ENCODE results near the gene MRPL9.

MRPL9 gene

DNA sequence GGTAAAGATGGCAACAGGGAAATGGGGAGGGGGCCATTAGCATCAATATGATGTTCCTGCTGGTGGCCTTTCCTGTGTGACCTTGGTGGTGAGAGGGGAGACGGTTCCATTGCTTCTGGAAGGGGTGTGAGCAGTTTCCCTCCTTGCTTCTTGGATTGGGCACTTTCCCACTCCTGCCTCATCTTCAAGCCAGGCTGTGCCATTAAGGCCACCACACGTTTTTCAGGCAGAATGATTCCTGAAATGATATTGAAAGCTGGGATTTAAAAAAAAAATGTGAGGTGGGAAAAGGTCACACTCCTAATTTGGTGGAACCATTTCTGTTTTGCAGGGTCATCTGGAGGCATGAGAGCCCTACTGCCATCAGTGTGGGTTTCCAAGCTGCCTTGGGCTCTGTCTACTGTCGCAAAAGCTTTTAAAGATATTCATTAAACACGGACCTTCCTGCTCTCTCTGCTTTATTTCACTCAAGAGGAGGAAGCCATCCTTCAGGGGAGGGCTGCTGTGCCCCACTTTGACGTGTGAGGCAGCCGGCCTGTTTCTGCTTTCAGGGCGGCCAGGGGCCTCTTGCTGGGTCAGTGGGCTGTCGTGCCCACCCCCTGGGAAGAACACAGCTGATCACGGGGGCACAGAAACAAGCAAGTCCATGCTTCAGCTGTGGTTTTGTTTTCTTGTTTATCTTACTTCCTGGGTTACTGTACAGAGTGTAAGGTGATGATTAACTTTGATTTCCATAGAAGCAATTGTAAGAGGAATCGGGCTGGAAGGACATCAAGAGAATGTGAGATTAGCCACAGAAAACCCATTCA lies 33.9 kb downstream of the MRPL9 start:
- Histone ChIP-seq H3K36me3 (ENCODE audit: control insufficient read depth, insufficient read depth, low read length) (no peaks in the 10 kb centered on the region), H3K27ac (ENCODE audit: low read depth, low read length, severe bottlenecking) (no peak overlapping the region), H3K4me3 (ENCODE audit: extremely low read depth, insufficient read depth, low read length, poor library complexity, severe bottlenecking) (no peak overlapping the region), H3K9me3 (ENCODE audit: control insufficient read depth, low read length) (no peaks in the 10 kb centered on the region), H3K4me1 (ENCODE audit: control insufficient read depth, insufficient read depth, low read length, poor library complexity, severe bottlenecking) (peaks cover 13% of the 10 kb centered on the region)
- 74 to 75% methylated on average over 8 to 10 of the region's 10 CpGs for WGBS, 2 experiments (ENCODE audit: insufficient coverage in 2 of 2)

DNA sequence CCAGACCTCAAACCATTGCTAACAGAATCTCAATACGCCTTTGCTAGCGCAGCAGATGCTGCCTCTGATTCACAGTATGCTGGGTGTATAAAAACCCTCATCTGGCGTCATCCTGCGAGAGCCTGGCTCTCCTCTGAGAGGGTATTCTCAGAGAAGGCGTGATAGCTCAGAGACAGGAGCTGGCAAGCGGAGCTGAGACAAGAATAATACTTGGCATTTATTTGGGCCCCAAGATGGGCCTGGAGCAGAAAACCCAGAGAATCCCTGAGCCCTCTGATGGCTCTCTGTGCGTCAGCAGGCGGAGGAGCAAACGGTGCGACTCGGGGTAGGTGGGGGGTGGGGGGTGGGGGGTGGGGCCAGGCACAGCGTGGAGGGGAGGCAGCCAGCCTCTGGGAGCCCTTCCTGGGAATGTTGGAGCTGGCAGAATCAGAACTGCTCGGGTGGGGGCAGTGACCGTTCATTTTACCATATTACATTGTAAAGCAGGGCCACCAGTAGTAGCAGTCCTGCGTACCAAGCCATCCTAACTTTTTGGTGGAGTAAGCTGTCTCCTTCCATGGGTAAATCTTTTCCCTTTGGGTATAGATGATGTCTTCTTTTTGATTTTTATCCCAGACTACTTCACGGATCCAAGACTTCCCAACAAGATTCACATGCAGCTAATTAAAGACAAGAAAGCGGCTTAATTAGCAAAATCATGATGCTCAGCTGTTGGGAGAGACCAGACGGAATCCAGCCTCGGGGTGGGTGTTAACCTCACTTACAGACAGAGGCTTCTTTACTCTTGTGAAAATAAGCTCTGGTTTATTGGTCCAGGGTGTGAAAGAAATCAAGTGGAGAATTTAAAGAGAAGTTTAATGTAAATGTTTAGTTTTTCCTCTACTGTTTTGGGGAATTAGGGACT lies 34.9 kb downstream of the MRPL9 start:
- Histone ChIP-seq H3K4me3 (ENCODE audit: extremely low read depth, insufficient read depth, low read length, poor library complexity, severe bottlenecking) (no peak overlapping the region), H3K36me3 (ENCODE audit: control insufficient read depth, insufficient read depth, low read length) (no peaks in the 10 kb centered on the region), H3K27ac (ENCODE audit: low read depth, low read length, severe bottlenecking) (no peak overlapping the region), H3K4me1 (ENCODE audit: control insufficient read depth, insufficient read depth, low read length, poor library complexity, severe bottlenecking) (peaks cover 13% of the 10 kb centered on the region), H3K9me3 (ENCODE audit: control insufficient read depth, low read length) (no peaks in the 10 kb centered on the region)
- 39 to 42% methylated on average over 12 to 16 of the region's 19 CpGs for WGBS, 2 experiments (ENCODE audit: insufficient coverage in 2 of 2)

DNA sequence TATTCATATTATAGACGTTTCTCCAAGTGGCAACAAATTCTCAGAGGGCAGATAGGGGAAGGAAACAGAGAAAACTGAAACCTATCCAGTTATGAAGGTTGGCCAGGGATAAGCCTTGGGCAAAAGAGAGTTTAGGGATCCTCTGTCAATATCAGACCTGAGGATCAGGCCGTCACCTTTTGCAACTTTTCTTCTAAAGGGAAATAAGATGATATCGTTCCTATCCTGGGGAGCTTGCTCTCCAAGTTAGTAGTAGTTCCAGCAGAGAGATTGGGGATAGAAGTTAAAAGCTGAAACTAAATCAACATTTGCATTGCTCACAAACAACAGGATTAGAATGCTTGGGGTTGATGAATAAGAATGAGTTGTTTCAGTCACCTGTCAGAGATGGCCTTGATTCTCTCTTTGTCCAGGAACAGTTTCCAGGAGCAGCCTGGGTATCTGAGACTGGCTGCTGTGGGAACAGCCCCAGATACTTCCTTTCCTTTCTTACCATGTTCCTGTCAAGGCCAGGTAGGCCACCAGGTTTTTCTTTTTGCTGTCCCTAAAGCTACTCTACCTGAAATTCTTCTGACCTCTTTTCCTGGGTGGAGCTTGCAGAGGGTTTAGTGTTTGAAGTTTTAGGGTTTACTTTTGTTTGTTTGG lies 39.4 kb downstream of the MRPL9 start:
- WGBS, 2 experiments (ENCODE audit: insufficient coverage in 2 of 2) = 71 to 100% methylated on average over 1 of the region's 3 CpGs

DNA sequence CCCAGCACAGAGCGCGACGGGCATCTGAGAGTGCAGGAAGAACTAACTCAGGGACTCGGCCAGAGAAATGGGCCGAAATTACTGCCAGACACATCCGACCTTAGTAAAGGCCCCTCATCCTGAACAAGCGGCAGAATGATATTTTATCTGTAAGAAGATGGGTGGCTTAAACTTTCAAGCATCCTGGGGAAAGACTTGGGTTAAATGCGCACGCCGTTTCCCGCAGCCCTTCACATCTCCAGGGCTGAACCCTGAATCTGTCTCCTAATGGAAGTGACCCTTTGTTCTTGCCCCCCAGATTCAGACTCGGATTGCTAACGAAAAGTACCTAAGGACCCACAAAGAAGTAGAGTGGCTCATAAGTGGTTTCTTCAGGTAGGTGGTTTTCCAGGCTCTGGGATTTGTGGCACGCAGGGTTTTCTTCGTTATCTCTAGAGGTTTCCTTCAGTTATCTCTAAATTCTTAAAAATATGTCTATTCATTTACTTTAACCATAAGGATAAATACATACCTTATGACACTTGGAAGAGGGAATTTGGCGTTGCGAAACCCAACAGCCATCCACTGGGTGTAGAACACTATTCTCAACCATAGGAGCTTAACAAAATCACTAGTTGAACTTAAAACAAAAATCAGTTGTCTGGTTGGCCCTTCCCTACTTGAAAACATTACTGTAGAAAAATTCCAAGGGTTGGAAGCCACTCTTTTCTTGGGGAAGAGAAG lies 41.3 kb downstream of the MRPL9 start:
- Histone ChIP-seq H3K36me3 (ENCODE audit: control insufficient read depth, insufficient read depth, low read length) (no peaks in the 10 kb centered on the region), H3K27ac (ENCODE audit: low read depth, low read length, severe bottlenecking) (no peak overlapping the region), H3K9me3 (ENCODE audit: control insufficient read depth, low read length) (no peaks in the 10 kb centered on the region), H3K4me1 (ENCODE audit: control insufficient read depth, insufficient read depth, low read length, poor library complexity, severe bottlenecking) (peaks cover 4% of the 10 kb centered on the region), H3K4me3 (ENCODE audit: extremely low read depth, insufficient read depth, low read length, poor library complexity, severe bottlenecking) (peak overlapping the region; percentile 27)
- WGBS, 2 experiments (ENCODE audit: insufficient coverage in 2 of 2) = 17 to 22% methylated on average over 9 to 13 of the region's 17 CpGs

More for the DNA sequence above, 39.4 kb downstream of the MRPL9 start:
- H3K27ac ChIP-seq (ENCODE audit: low read depth, low read length, severe bottlenecking) = no peak overlapping the region
- H3K4me1 ChIP-seq (ENCODE audit: control insufficient read depth, insufficient read depth, low read length, poor library complexity, severe bottlenecking) = peaks cover 13% of the 10 kb centered on the region
- H3K9me3 ChIP-seq (ENCODE audit: control insufficient read depth, low read length) = no peaks in the 10 kb centered on the region
- no peaks in the 10 kb centered on the region for H3K36me3 ChIP-seq (ENCODE audit: control insufficient read depth, insufficient read depth, low read length)
- no peak overlapping the region for H3K4me3 ChIP-seq (ENCODE audit: extremely low read depth, insufficient read depth, low read length, poor library complexity, severe bottlenecking)

DNA sequence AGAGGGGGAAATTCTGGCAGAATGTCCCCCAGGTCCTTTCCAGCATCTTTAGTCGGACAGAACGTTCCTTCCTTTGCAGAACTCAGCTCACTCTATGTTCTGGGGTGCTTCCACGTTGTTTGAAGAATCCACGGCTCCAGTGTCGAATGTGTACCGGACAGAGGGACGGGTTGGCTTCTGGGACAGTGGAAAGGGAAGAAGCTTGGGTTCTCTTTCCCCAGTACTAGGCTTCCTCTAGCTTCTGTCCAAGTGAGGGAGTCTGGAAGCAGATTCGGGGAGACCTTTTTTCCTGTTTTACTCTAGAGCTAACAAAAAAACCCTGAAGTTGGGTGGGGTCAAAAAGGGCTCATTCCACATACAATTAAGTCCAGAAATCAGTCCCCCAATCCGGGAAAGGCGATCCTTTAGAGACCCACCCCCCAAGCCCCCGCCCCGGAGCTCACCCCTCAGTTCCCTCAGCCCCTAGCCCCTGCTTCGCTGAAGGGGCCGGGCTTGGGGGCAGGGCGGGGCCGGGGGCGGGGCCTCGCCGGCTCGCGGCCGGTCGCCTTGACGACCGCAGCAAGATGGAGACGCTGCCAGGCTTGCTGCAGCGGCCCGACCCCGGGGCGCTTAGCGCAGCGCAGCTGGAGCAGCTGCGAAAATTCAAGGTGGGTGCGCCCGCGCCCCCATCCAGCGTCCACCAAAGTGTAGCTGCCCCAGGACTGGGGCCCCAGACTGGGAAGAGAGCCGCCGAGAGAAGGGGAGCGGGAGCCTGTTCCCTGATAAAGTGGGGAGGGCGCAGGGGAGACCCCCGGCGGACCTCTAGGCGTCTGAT lies 42.1 kb downstream of the MRPL9 start, which contains the start of gene RIIAD1:
RIIAD1 (plus strand) TSS at position 549 of the 814 bp plus-strand sequence; CDS start at position 564, 15 bp downstream.
- peak within 1 kb of the TSS; percentile 27 for H3K4me3 ChIP-seq (ENCODE audit: extremely low read depth, insufficient read depth, low read length, poor library complexity, severe bottlenecking)
- H3K4me1 ChIP-seq (ENCODE audit: control insufficient read depth, insufficient read depth, low read length, poor library complexity, severe bottlenecking) = peaks cover 4% of the 10 kb centered on the region
- no peaks in the 10 kb centered on the region for H3K9me3 ChIP-seq (ENCODE audit: control insufficient read depth, low read length)
- 1 to 6% methylated on average over 16 to 31 of the region's 44 CpGs for WGBS, 2 experiments (ENCODE audit: insufficient coverage in 2 of 2)
- no peaks in the 10 kb centered on the region for H3K36me3 ChIP-seq (ENCODE audit: control insufficient read depth, insufficient read depth, low read length)
- peak within 1 kb of the TSS; percentile 16 for H3K27ac ChIP-seq (ENCODE audit: low read depth, low read length, severe bottlenecking)

DNA sequence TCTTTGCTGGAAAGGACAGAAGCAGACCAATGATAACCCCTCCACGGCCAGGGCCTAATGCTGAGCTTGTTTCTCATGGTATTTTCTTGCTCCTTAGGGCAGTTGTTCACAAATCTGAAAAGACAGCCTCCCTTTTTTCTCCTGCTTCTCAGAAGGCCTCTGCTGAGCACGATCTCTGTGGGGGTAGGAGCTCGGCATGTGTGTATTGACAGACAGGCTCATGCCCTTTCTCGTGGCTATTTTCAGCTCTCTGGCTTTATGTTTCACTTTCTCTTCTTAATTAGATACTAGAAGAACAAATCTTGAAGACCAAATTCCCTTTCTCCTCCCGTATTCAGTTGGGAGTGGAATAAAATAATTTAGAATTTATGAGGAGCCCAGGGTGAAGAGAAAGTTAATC lies 42.7 kb downstream of the MRPL9 start:
- Histone ChIP-seq H3K4me3 (ENCODE audit: extremely low read depth, insufficient read depth, low read length, poor library complexity, severe bottlenecking) (no peak overlapping the region), H3K36me3 (ENCODE audit: control insufficient read depth, insufficient read depth, low read length) (no peaks in the 10 kb centered on the region), H3K27ac (ENCODE audit: low read depth, low read length, severe bottlenecking) (peak overlapping the region; percentile 16), H3K9me3 (ENCODE audit: control insufficient read depth, low read length) (no peaks in the 10 kb centered on the region), H3K4me1 (ENCODE audit: control insufficient read depth, insufficient read depth, low read length, poor library complexity, severe bottlenecking) (peaks cover 4% of the 10 kb centered on the region)
- WGBS, 2 experiments (ENCODE audit: insufficient coverage in 2 of 2) = 50% methylated on average over 2 of the region's 5 CpGs; no CpG with 5 or more reads in 1 of the 2 experiments

DNA sequence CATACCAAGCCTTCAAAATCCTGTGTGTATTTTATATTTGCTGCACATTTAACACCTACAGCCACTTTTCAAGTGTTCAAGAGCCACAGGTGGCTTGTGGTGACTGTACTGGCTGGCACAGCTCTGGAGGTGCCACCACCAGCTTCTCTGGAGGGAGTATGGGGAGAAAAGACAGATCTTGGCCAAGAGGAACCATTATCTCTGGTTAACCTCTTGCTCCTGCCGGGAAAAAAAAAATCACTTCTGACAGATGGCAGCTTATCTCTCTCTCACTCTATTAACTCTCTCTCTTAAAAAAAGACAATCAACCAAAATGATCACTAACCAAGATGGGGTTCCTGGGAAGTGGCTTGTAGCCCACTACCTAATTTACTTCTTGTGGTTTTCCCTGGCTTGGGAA lies 43.2 kb downstream of the MRPL9 start:
- no peaks in the 10 kb centered on the region for H3K9me3 ChIP-seq (ENCODE audit: control insufficient read depth, low read length)
- no peak overlapping the region for H3K4me3 ChIP-seq (ENCODE audit: extremely low read depth, insufficient read depth, low read length, poor library complexity, severe bottlenecking)
- H3K4me1 ChIP-seq (ENCODE audit: control insufficient read depth, insufficient read depth, low read length, poor library complexity, severe bottlenecking) = peaks cover 4% of the 10 kb centered on the region
- H3K36me3 ChIP-seq (ENCODE audit: control insufficient read depth, insufficient read depth, low read length) = no peaks in the 10 kb centered on the region
- WGBS, 2 experiments (ENCODE audit: insufficient coverage in 2 of 2) = no CpG with 5 or more reads among the region's 1 CpG
- H3K27ac ChIP-seq (ENCODE audit: low read depth, low read length, severe bottlenecking) = no peak overlapping the region

DNA sequence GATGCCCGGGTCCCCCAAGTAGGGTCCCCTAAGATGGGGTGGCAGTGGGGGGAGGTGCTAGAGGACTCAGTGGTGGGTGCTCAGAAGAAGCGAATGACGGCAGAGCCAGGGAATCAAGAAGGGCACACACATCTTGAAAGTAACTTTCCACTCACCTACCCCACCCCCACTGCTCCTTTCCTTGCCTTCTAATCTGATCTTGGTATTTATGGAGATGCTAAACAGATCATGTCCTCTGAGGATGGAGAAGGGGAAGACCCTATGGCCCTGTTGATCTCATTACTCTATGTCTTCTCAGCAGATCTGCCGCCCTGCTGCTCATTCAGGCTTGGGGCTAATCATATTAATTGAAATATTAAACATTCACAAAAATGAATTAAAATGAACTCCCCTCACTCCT lies 44.6 kb downstream of the MRPL9 start:
- Histone ChIP-seq H3K9me3 (ENCODE audit: control insufficient read depth, low read length) (no peaks in the 10 kb centered on the region), H3K27ac (ENCODE audit: low read depth, low read length, severe bottlenecking) (no peak overlapping the region), H3K4me3 (ENCODE audit: extremely low read depth, insufficient read depth, low read length, poor library complexity, severe bottlenecking) (no peak overlapping the region), H3K36me3 (ENCODE audit: control insufficient read depth, insufficient read depth, low read length) (no peaks in the 10 kb centered on the region), H3K4me1 (ENCODE audit: control insufficient read depth, insufficient read depth, low read length, poor library complexity, severe bottlenecking) (peaks cover 4% of the 10 kb centered on the region)
- no CpG with 5 or more reads among the region's 4 CpGs for WGBS, 2 experiments (ENCODE audit: insufficient coverage in 2 of 2)

DNA sequence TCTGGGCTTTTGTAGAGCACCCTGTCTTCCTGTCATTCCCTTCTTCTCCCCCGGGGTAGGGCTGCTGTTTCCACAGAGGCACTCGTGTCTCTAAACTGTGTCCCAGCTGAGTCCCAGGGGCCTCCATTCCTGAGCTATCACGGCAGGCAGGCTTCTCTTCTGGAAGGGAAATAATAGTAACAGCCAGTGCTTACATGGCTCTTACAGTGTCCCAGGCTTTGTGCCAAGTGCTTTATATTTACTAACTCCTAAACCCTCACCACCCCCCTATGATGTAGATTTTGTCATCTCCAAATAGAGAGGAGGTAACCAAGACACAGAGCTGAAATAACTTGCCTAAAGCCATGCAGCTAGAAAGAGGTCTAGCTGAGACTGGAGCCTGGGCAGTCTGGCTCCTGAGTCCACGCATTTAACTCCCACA lies 45.3 kb downstream of the MRPL9 start:
- H3K4me3 ChIP-seq (ENCODE audit: extremely low read depth, insufficient read depth, low read length, poor library complexity, severe bottlenecking) = no peak overlapping the region
- whole genome bisulfite sequencing, 2 experiments (ENCODE audit: insufficient coverage in 2 of 2) = 22 to 50% methylated on average over 1 to 2 of the region's 4 CpGs
- no peak overlapping the region for H3K27ac ChIP-seq (ENCODE audit: low read depth, low read length, severe bottlenecking)
- H3K9me3 ChIP-seq (ENCODE audit: control insufficient read depth, low read length) = no peaks in the 10 kb centered on the region
- H3K4me1 ChIP-seq (ENCODE audit: control insufficient read depth, insufficient read depth, low read length, poor library complexity, severe bottlenecking) = peaks cover 4% of the 10 kb centered on the region
- no peaks in the 10 kb centered on the region for H3K36me3 ChIP-seq (ENCODE audit: control insufficient read depth, insufficient read depth, low read length)

Measured in mesodermal cell (in vitro differentiated cells).